AG10803 (cell line): ENCODE measurements around the gene PIR.

ENCODE experiments used
- DNase-seq: peaks from one replicate; pipeline ENCODE4 v3.0.0; 2010; ENCODE audit warnings: low read depth
- H3K4me3 ChIP-seq: 2 replicates; pipeline ENCODE4 v1.5.1; 2011; ENCODE audit warnings: mild to moderate bottlenecking, low read length, control low read depth
- CTCF ChIP-seq: conservative IDR thresholded peaks from 2 replicates; pipeline ENCODE4 v1.5.1; 2011; ENCODE audit warnings: mild to moderate bottlenecking, low read length, control low read depth, inconsistent platforms

Gene PIR

GRCh38 chrX:15430584-15430983 lies 62.5 kb downstream of the PIR start:
- TF ChIP-seq CTCF: no peak
- no peak overlapping the region for H3K4me3 ChIP-seq
- peak; percentile 58 for DNase-seq

GRCh38 chrX:15430076-15430475 lies 63.1 kb downstream of the PIR start:
- no peak for TF ChIP-seq CTCF
- DNase-seq: no peak
- no peak overlapping the region for H3K4me3 ChIP-seq

- no peak for TF ChIP-seq CTCF
- no peak for DNase-seq
- H3K4me3 ChIP-seq: no peak overlapping the region
Measured at GRCh38 chrX:15425024-15425423, 68.1 kb downstream of the PIR start.

GRCh38 chrX:15418707-15419181 lies 74.4 kb downstream of the PIR start:
- DNase-seq: no peak
- TF ChIP-seq CTCF: no peak
- no peak overlapping the region for H3K4me3 ChIP-seq

- H3K4me3 ChIP-seq: no peak overlapping the region
- TF ChIP-seq CTCF: no peak
- peak; percentile 84 for DNase-seq
Measured at GRCh38 chrX:15418041-15418706, 75.0 kb downstream of the PIR start.

- H3K4me3 ChIP-seq: no peak overlapping the region
- TF ChIP-seq CTCF: no peak
- peak; percentile 40 for DNase-seq
Measured at GRCh38 chrX:15416133-15416993, 76.8 kb downstream of the PIR start.

GRCh38 chrX:15413101-15413500 lies 80.0 kb downstream of the PIR start:
- no peak for DNase-seq
- H3K4me3 ChIP-seq: no peak overlapping the region
- TF ChIP-seq CTCF: no peak
